ENCODE results near the gene ATP6V1B1.

Gene ATP6V1B1

DNA sequence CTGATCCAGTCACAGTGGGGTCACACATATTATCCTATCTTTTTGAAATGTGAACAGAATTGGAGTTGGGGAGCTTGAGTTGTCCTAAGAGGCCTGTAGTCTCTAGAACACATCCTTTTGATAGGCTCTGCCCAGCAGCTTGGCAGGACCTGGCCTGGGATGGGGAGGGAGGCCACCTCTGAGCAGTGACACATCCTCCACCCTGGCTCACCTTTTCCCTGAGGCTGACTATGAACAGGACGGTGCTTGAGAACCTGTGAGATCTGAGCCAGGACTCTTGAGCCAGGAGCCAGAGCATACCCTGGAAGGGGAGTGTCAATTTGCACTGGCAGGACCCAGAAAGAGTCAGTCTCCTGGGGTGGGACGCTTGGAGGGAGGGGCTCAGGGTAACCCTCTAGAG lies 17.7 kb upstream of the ATP6V1B1 start:
- H3K27me3 ChIP-seq (ENCODE audit: control insufficient read depth in 1 of 2, insufficient read depth in 2 of 2, low read length in 2 of 2) = peaks cover 11 to 15% of the 10 kb centered on the region in 2 donors

GRCh38 chr2:70919672-70920366 lies 15.9 kb upstream of the ATP6V1B1 start:
- no peaks in the 10 kb centered on the region for H3K36me3 ChIP-seq (ENCODE audit: control insufficient read depth in 2 of 2, insufficient read depth in 2 of 2, low read length in 2 of 2)
- H3K27ac ChIP-seq (ENCODE audit: low read length) = no peak overlapping the region
- H3K4me3 ChIP-seq (ENCODE audit: low read length in 2 of 2) = no peak overlapping the region
- H3K9me3 ChIP-seq (ENCODE audit: control insufficient read depth in 2 of 2, low read length in 2 of 2) = peaks cover 0 to 3% of the 10 kb centered on the region in 2 donors
- peaks cover 11 to 17% of the 10 kb centered on the region in 2 donors for H3K27me3 ChIP-seq (ENCODE audit: control insufficient read depth in 1 of 2, insufficient read depth in 2 of 2, low read length in 2 of 2)
- H3K9ac ChIP-seq (ENCODE audit: low read length in 2 of 2) = no peak overlapping the region
- no peaks in the 10 kb centered on the region for H3K4me1 ChIP-seq (ENCODE audit: control insufficient read depth, insufficient read depth, low read length)

More for the DNA sequence above, 17.7 kb upstream of the ATP6V1B1 start:
- Histone ChIP-seq H3K9me3 (ENCODE audit: control insufficient read depth in 2 of 2, low read length in 2 of 2) (peaks cover 0 to 3% of the 10 kb centered on the region in 2 donors), H3K4me3 (ENCODE audit: low read length in 2 of 2) (no peak overlapping the region), H3K36me3 (ENCODE audit: control insufficient read depth in 2 of 2, insufficient read depth in 2 of 2, low read length in 2 of 2) (no peaks in the 10 kb centered on the region), H3K9ac (ENCODE audit: low read length in 2 of 2) (no peak overlapping the region), H3K4me1 (ENCODE audit: control insufficient read depth, insufficient read depth, low read length) (no peaks in the 10 kb centered on the region), H3K27ac (ENCODE audit: low read length) (no peak overlapping the region)

- H3K9me3 ChIP-seq (ENCODE audit: control insufficient read depth in 2 of 2, low read length in 2 of 2) = peaks cover 0 to 3% of the 10 kb centered on the region in 2 donors
- no peak overlapping the region for H3K27ac ChIP-seq (ENCODE audit: low read length)
- no peak overlapping the region for H3K9ac ChIP-seq (ENCODE audit: low read length in 2 of 2)
- H3K36me3 ChIP-seq (ENCODE audit: control insufficient read depth in 2 of 2, insufficient read depth in 2 of 2, low read length in 2 of 2) = no peaks in the 10 kb centered on the region
- H3K4me1 ChIP-seq (ENCODE audit: control insufficient read depth, insufficient read depth, low read length) = no peaks in the 10 kb centered on the region
- H3K27me3 ChIP-seq (ENCODE audit: control insufficient read depth in 1 of 2, insufficient read depth in 2 of 2, low read length in 2 of 2) = peaks cover 11 to 17% of the 10 kb centered on the region in 2 donors
- H3K4me3 ChIP-seq (ENCODE audit: low read length in 2 of 2) = no peak overlapping the region
Measured at GRCh38 chr2:70920367-70920715, 15.4 kb upstream of the ATP6V1B1 start.

- H3K4me3 ChIP-seq (ENCODE audit: low read length in 2 of 2) = no peak overlapping the region
- peaks cover 11 to 17% of the 10 kb centered on the region in 2 donors for H3K27me3 ChIP-seq (ENCODE audit: control insufficient read depth in 1 of 2, insufficient read depth in 2 of 2, low read length in 2 of 2)
- H3K27ac ChIP-seq (ENCODE audit: low read length) = no peak overlapping the region
- peaks cover 0 to 3% of the 10 kb centered on the region in 2 donors for H3K9me3 ChIP-seq (ENCODE audit: control insufficient read depth in 2 of 2, low read length in 2 of 2)
- no peaks in the 10 kb centered on the region for H3K36me3 ChIP-seq (ENCODE audit: control insufficient read depth in 2 of 2, insufficient read depth in 2 of 2, low read length in 2 of 2)
- no peak overlapping the region for H3K9ac ChIP-seq (ENCODE audit: low read length in 2 of 2)
- H3K4me1 ChIP-seq (ENCODE audit: control insufficient read depth, insufficient read depth, low read length) = no peaks in the 10 kb centered on the region
Measured at GRCh38 chr2:70921031-70921430, 14.7 kb upstream of the ATP6V1B1 start.

DNA sequence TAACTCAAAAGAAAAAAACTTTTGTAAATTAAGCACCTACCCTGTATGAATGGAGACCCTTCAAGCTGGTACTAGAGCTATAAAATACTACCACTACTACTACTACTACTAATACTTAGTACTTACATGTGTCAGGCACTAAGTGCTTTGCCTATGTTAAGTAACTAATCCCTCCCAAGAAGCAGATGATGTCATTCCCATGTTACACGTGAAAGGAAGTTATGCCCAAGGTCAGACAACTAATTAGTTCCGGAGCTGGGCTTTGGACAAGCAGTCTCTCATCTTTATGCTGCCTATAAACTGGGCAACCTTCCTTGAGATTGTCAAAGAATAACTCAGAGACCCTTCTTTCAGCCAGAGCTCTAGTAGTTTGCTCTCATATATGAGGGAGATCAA lies 13.9 kb upstream of the ATP6V1B1 start:
- Histone ChIP-seq H3K9ac (ENCODE audit: low read length in 2 of 2) (no peak overlapping the region), H3K9me3 (ENCODE audit: control insufficient read depth in 2 of 2, low read length in 2 of 2) (peaks cover 0 to 3% of the 10 kb centered on the region in 2 donors), H3K27me3 (ENCODE audit: control insufficient read depth in 1 of 2, insufficient read depth in 2 of 2, low read length in 2 of 2) (peaks cover 11 to 17% of the 10 kb centered on the region in 2 donors), H3K4me1 (ENCODE audit: control insufficient read depth, insufficient read depth, low read length) (no peaks in the 10 kb centered on the region), H3K36me3 (ENCODE audit: control insufficient read depth in 2 of 2, insufficient read depth in 2 of 2, low read length in 2 of 2) (no peaks in the 10 kb centered on the region), H3K4me3 (ENCODE audit: low read length in 2 of 2) (no peak overlapping the region), H3K27ac (ENCODE audit: low read length) (no peak overlapping the region)

DNA sequence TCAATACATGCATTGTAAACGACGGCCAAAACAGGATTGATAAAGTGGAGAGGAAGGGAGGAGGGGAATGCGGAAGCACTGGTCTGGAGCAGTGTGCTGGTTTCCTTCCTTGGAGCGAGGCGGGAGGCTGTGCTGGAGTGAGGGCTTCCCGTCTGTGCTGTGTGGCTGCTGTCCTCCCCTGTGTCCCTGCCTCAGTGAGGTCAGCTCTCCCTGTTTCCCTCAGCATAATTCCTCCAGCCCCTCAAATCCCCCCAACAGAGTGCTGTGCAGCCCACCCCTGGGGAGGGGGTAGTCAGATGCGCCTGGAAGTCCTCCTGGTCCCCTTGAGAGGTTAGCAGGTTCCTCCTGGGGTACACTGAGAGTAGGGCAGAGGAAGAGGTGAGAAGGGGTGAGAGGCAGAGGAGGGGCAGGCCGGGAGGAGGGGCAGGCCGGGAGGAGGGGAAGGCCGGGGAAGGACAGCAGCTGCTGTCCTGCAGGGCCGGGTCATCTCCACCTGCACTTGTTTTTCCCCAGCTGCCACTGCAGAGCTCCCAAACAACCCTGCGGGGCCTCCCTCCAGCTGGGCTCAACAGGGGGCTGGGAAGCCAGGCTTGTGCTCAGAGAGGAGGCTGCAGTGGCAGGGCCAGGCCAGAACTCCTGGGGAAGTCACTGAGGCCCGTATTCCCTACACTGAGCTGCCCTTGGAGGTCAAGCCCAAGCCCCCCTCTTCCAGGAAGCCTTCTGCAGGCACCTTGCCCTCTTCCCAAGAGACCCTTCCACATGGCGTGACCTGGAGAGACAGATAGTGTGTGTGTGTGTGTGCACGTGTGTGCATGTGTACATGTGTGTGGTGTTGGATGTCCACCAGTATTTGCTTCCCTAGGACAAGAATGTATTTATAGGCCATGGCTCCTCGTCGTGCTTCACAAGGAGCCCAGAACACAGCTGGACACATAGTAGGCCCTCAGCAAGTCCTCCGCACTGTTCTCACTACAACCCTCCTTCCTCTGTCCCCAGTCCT lies 13.2 kb upstream of the ATP6V1B1 start:
- no peak overlapping the region for H3K9ac ChIP-seq (ENCODE audit: low read length in 2 of 2)
- H3K4me1 ChIP-seq (ENCODE audit: control insufficient read depth, insufficient read depth, low read length) = no peaks in the 10 kb centered on the region
- H3K27me3 ChIP-seq (ENCODE audit: control insufficient read depth in 1 of 2, insufficient read depth in 2 of 2, low read length in 2 of 2) = peaks cover 11 to 18% of the 10 kb centered on the region in 2 donors
- no peak overlapping the region for H3K27ac ChIP-seq (ENCODE audit: low read length)
- peaks cover 0 to 3% of the 10 kb centered on the region in 2 donors for H3K9me3 ChIP-seq (ENCODE audit: control insufficient read depth in 2 of 2, low read length in 2 of 2)
- H3K4me3 ChIP-seq (ENCODE audit: low read length in 2 of 2) = no peak overlapping the region
- no peaks in the 10 kb centered on the region for H3K36me3 ChIP-seq (ENCODE audit: control insufficient read depth in 2 of 2, insufficient read depth in 2 of 2, low read length in 2 of 2)

DNA sequence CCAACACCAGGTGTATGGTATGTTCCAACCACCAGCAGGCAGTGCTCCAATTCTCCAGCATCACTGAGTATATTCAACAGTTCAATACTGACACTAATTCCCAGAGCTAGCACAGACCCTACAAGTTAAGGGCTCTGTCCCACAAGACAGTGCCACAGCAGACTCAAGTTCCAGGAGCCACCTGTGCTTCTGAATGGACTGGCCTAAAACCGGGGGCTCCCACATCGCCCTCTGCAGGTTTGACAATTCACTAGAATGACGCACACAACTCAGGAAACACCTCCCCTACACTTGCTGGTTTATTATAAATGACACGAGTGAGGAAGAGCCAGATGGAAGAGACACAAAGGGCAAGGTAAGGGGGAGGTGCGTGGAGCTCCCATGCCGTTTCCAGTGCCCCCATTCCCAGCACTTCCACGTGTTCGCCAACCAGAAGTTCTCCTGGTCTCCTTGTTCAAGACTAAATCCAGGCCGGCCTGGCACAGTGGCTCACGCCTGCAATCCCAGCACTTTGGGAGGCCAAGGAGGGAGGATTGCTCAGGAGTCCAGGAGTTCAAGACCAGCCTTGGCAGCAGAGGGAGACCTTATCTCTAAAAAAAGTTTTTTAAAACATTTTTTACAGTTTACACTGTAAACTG lies 12.2 kb upstream of the ATP6V1B1 start:
- Histone ChIP-seq H3K4me3 (ENCODE audit: low read length in 2 of 2) (no peak overlapping the region), H3K27me3 (ENCODE audit: control insufficient read depth in 1 of 2, insufficient read depth in 2 of 2, low read length in 2 of 2) (peaks cover 2 to 12% of the 10 kb centered on the region in 2 donors), H3K4me1 (ENCODE audit: control insufficient read depth, insufficient read depth, low read length) (no peaks in the 10 kb centered on the region), H3K9me3 (ENCODE audit: control insufficient read depth in 2 of 2, low read length in 2 of 2) (no peaks in the 10 kb centered on the region), H3K36me3 (ENCODE audit: control insufficient read depth in 2 of 2, insufficient read depth in 2 of 2, low read length in 2 of 2) (no peaks in the 10 kb centered on the region), H3K9ac (ENCODE audit: low read length in 2 of 2) (no peak overlapping the region), H3K27ac (ENCODE audit: low read length) (no peak overlapping the region)

DNA sequence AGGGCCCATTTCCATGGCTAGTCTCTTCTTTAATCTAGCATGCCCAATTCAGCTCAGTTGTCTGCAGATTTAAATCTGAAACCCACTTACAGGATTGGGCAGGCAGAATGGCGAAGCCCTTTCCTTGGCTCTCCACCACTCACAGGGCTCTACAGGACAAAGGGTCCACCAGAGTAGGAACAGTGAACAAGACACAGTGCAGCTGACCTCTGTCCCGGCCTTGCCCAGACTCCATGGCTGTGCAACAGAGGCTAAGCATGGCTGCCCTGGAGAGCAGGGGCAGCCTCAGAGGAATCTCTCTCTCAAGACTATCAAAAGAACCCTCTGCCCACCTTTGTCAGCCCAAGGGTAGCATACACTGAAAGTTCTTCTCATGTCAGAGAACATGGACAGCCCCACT lies 9.7 kb upstream of the ATP6V1B1 start:
- no peaks in the 10 kb centered on the region for H3K4me1 ChIP-seq (ENCODE audit: control insufficient read depth, insufficient read depth, low read length)

GRCh38 chr2:70927138-70927537 lies 8.6 kb upstream of the ATP6V1B1 start:
- H3K36me3 ChIP-seq (ENCODE audit: control insufficient read depth in 2 of 2, insufficient read depth in 2 of 2, low read length in 2 of 2) = no peaks in the 10 kb centered on the region
- no peak overlapping the region for H3K9ac ChIP-seq (ENCODE audit: low read length in 2 of 2)
- peaks cover 6 to 22% of the 10 kb centered on the region in 2 donors for H3K27me3 ChIP-seq (ENCODE audit: control insufficient read depth in 1 of 2, insufficient read depth in 2 of 2, low read length in 2 of 2)
- no peak overlapping the region for H3K4me3 ChIP-seq (ENCODE audit: low read length in 2 of 2)
- H3K27ac ChIP-seq (ENCODE audit: low read length) = no peak overlapping the region
- no peaks in the 10 kb centered on the region for H3K4me1 ChIP-seq (ENCODE audit: control insufficient read depth, insufficient read depth, low read length)
- H3K9me3 ChIP-seq (ENCODE audit: control insufficient read depth in 2 of 2, low read length in 2 of 2) = no peaks in the 10 kb centered on the region

More for the DNA sequence above, 9.7 kb upstream of the ATP6V1B1 start:
- H3K27ac ChIP-seq (ENCODE audit: low read length) = no peak overlapping the region
- H3K27me3 ChIP-seq (ENCODE audit: control insufficient read depth in 1 of 2, insufficient read depth in 2 of 2, low read length in 2 of 2) = peaks cover 2 to 16% of the 10 kb centered on the region in 2 donors
- no peaks in the 10 kb centered on the region for H3K9me3 ChIP-seq (ENCODE audit: control insufficient read depth in 2 of 2, low read length in 2 of 2)
- no peak overlapping the region for H3K4me3 ChIP-seq (ENCODE audit: low read length in 2 of 2)
- H3K9ac ChIP-seq (ENCODE audit: low read length in 2 of 2) = no peak overlapping the region
- no peaks in the 10 kb centered on the region for H3K36me3 ChIP-seq (ENCODE audit: control insufficient read depth in 2 of 2, insufficient read depth in 2 of 2, low read length in 2 of 2)

- H3K36me3 ChIP-seq (ENCODE audit: control insufficient read depth in 2 of 2, insufficient read depth in 2 of 2, low read length in 2 of 2) = no peaks in the 10 kb centered on the region
- H3K27me3 ChIP-seq (ENCODE audit: control insufficient read depth in 1 of 2, insufficient read depth in 2 of 2, low read length in 2 of 2) = peaks cover 5 to 21% of the 10 kb centered on the region in 2 donors
- no peak overlapping the region for H3K9ac ChIP-seq (ENCODE audit: low read length in 2 of 2)
- H3K9me3 ChIP-seq (ENCODE audit: control insufficient read depth in 2 of 2, low read length in 2 of 2) = no peaks in the 10 kb centered on the region
- no peak overlapping the region for H3K4me3 ChIP-seq (ENCODE audit: low read length in 2 of 2)
- H3K4me1 ChIP-seq (ENCODE audit: control insufficient read depth, insufficient read depth, low read length) = no peaks in the 10 kb centered on the region
- H3K27ac ChIP-seq (ENCODE audit: low read length) = no peak overlapping the region
Measured at GRCh38 chr2:70927641-70928040, 8.1 kb upstream of the ATP6V1B1 start.
